ENCODE results near the gene TEX14. TPM values are rescaled to one million over a fixed set of nuclear protein-coding genes. Genes with fewer than 3 reads are reported as not detected.

TEX14 gene
- total and polyA plus RNA-seq, 10 of the 15 experiments (the other 5 are each of a cell fraction or from before 2014, with no cell fraction given), result 0.15 to 1.3 (median 0.66) TPM

DNA sequence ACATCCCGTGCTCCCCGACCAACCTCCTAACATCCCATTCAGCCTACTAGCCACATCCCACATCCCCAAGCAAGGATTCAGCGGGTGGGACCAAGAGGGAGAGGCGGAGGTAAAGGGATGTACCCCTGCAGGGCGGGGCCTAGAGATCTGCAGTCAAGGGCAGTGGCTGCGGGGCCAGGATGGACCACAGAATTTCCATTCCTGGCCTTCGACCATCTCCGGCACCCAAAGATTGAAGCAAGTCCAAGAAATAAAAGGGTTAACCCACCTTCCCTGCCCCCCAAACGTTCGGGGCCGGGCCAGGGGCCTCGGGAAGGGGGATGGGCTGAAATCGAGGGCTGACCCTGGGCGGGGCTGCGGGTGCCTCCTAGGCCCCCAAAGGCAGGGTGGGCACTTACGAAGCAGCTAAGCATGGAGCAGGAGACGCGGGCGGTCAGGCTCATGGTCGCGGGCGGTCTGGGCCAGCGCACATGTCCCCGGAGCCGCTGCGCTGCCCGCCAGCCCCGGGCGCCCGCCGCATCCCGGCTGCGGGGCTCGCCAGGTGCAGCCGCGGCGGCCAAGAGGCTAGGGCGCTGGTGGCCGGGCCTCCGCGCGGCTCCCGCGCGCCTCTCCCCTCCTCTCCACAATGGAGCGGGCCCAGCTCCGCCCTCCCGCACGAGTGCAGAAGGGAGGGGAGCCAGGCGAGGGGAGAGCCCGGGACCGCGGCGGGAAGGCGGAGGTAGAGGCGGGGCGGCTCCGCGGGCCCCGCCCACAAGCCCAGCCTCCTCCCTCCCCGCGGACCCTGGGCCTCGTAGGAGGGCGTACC lies 177.7 kb downstream of the TEX14 start, which contains the start of gene MTMR4 (continued):
- TF ChIP-seq MTA2 (IDR thresholded peaks at IDR 0.05; ENCODE audit: low read depth) (no peak), POLR2AphosphoS5 (IDR thresholded peaks at IDR 0.05; ENCODE audit: low read length) (peak; percentile 14; the same call in 1 of the 2 replicates), IKZF1 (conservative IDR thresholded peaks at IDR 0.05) (peak; percentile 52; the same call in 1 of the 2 replicates), BHLHE40 (IDR thresholded peaks at IDR 0.05; ENCODE audit: borderline replicate concordance in 1 of 2, low read depth in 2 of 2, low read length in 1 of 2) (peak; percentile 90 to 96), TCF7 (IDR thresholded peaks at IDR 0.05; ENCODE audit: borderline replicate concordance) (no peak), DPF2 (IDR thresholded peaks at IDR 0.05) (peak; percentile 71), KLF5 (IDR thresholded peaks at IDR 0.05; ENCODE audit: partially characterized antibody) (peak; percentile 75), NR2F1 (conservative IDR thresholded peaks at IDR 0.05) (peak; percentile 35; the same call in 1 of the 2 replicates), ZNF217 (IDR thresholded peaks at IDR 0.05) (peak; percentile 22; the same call in 1 of the 2 replicates), SMC3 (IDR thresholded peaks at IDR 0.05; ENCODE audit: borderline replicate concordance, low read length) (no peak), SREBF1 (IDR thresholded peaks at IDR 0.05; ENCODE audit: low read length) (no peak), GATAD2B (conservative IDR thresholded peaks at IDR 0.05; ENCODE audit: low read depth) (peak; percentile 76), CHD2 (IDR thresholded peaks at IDR 0.05; ENCODE audit: borderline replicate concordance, low read depth, low read length) (no peak), RFX5 (IDR thresholded peaks at IDR 0.05; ENCODE audit: low read depth, low read length) (no peak), LARP7 (IDR thresholded peaks at IDR 0.05) (peak; percentile 87), SP1 (IDR thresholded peaks at IDR 0.05; ENCODE audit: low read depth, low read length) (peak; percentile 12), SMAD1 (IDR thresholded peaks at IDR 0.05; ENCODE audit: low read depth, partially characterized antibody) (no peak), TAF1 (IDR thresholded peaks at IDR 0.05; ENCODE audit: borderline replicate concordance, low read depth, low read length) (0 out of 2 replicates have a peak, but pooled peaks have one; percentile 34), MEF2A (IDR thresholded peaks at IDR 0.05; ENCODE audit: insufficient read depth, low read depth, low read length) (no peak), BACH1 (IDR thresholded peaks at IDR 0.05; ENCODE audit: borderline replicate concordance) (peak; percentile 84)
- TF ChIP-seq, protein P1, sequence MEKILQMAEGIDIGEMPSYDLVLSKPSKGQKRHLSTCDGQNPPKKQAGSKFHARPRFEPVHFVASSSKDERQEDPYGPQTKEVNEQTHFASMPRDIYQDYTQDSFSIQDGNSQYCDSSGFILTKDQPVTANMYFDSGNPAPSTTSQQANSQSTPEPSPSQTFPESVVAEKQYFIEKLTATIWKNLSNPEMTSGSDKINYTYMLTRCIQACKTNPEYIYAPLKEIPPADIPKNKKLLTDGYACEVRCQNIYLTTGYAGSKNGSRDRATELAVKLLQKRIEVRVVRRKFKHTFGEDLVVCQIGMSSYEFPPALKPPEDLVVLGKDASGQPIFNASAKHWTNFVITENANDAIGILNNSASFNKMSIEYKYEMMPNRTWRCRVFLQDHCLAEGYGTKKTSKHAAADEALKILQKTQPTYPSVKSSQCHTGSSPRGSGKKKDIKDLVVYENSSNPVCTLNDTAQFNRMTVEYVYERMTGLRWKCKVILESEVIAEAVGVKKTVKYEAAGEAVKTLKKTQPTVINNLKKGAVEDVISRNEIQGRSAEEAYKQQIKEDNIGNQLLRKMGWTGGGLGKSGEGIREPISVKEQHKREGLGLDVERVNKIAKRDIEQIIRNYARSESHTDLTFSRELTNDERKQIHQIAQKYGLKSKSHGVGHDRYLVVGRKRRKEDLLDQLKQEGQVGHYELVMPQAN (conservative IDR thresholded peaks at IDR 0.05), result peak; percentile 74
- TF ChIP-seq, protein P2, sequence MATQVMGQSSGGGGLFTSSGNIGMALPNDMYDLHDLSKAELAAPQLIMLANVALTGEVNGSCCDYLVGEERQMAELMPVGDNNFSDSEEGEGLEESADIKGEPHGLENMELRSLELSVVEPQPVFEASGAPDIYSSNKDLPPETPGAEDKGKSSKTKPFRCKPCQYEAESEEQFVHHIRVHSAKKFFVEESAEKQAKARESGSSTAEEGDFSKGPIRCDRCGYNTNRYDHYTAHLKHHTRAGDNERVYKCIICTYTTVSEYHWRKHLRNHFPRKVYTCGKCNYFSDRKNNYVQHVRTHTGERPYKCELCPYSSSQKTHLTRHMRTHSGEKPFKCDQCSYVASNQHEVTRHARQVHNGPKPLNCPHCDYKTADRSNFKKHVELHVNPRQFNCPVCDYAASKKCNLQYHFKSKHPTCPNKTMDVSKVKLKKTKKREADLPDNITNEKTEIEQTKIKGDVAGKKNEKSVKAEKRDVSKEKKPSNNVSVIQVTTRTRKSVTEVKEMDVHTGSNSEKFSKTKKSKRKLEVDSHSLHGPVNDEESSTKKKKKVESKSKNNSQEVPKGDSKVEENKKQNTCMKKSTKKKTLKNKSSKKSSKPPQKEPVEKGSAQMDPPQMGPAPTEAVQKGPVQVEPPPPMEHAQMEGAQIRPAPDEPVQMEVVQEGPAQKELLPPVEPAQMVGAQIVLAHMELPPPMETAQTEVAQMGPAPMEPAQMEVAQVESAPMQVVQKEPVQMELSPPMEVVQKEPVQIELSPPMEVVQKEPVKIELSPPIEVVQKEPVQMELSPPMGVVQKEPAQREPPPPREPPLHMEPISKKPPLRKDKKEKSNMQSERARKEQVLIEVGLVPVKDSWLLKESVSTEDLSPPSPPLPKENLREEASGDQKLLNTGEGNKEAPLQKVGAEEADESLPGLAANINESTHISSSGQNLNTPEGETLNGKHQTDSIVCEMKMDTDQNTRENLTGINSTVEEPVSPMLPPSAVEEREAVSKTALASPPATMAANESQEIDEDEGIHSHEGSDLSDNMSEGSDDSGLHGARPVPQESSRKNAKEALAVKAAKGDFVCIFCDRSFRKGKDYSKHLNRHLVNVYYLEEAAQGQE (IDR thresholded peaks at IDR 0.05; ENCODE audit: low read depth, low read length), result no peak
- TF ChIP-seq, protein P3, sequence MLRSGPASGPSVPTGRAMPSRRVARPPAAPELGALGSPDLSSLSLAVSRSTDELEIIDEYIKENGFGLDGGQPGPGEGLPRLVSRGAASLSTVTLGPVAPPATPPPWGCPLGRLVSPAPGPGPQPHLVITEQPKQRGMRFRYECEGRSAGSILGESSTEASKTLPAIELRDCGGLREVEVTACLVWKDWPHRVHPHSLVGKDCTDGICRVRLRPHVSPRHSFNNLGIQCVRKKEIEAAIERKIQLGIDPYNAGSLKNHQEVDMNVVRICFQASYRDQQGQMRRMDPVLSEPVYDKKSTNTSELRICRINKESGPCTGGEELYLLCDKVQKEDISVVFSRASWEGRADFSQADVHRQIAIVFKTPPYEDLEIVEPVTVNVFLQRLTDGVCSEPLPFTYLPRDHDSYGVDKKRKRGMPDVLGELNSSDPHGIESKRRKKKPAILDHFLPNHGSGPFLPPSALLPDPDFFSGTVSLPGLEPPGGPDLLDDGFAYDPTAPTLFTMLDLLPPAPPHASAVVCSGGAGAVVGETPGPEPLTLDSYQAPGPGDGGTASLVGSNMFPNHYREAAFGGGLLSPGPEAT (IDR thresholded peaks at IDR 0.05; ENCODE audit: low read depth), result no peak

Measured in GM12878 (cell line).